PFSK-1 (cell line): ENCODE measurements around the gene DDO.

Experiments used
- FOXP2 ChIP-seq: optimal IDR thresholded peaks from 2 replicates; pipeline ENCODE3; 2011; ENCODE audit warnings: borderline replicate concordance, control low read depth, inconsistent platforms; ENCODE audit not compliant: insufficient read depth; ENCODE audit errors: extremely low read length, extremely low read depth
- POLR2AphosphoS5 ChIP-seq: IDR thresholded peaks from 2 replicates; pipeline ENCODE4 v1.6.1; 2012; ENCODE audit warnings: low read depth, mild to moderate bottlenecking, control low read depth, low read length, moderate library complexity
- REST ChIP-seq, 2 experiments: IDR thresholded peaks; 2 replicates each; pipeline versions ENCODE4 v1.6.1 to v1.8.0; 2011 to 2012; ENCODE audit warnings: low read depth in 2 of 2, low read length in 2 of 2, control low read depth in 1 of 2, inconsistent platforms in 1 of 2, mild to moderate bottlenecking in 1 of 2, moderate library complexity in 1 of 2; ENCODE audit not compliant: insufficient read depth in 1 of 2
- SIN3A ChIP-seq: IDR thresholded peaks from 2 replicates; pipeline ENCODE4 v1.6.1; 2012; ENCODE audit warnings: mild to moderate bottlenecking, low read length, moderate library complexity, borderline replicate concordance; ENCODE audit not compliant: insufficient read depth
- TAF1 ChIP-seq: IDR thresholded peaks from 2 replicates; pipeline ENCODE4 v1.6.1; 2012; ENCODE audit warnings: low read length, control low read depth, borderline replicate concordance; ENCODE audit not compliant: insufficient read depth

GRCh38 chr6:110456694-110457093, 41.3 kb upstream of the DDO start:
- no peak for TF ChIP-seq POLR2AphosphoS5
- no peak for TF ChIP-seq REST (IDR thresholded peaks at IDR 0.05; ENCODE audit: insufficient read depth in 1 of 2, low read depth in 2 of 2, low read length in 2 of 2)
- no peak for TF ChIP-seq TAF1
- no peak for TF ChIP-seq SIN3A
- no peak for TF ChIP-seq FOXP2
